ENCODE data around the gene CATSPERB.

CATSPERB gene

GRCh38 chr14:91755570-91756295 lies 23.8 kb upstream of the CATSPERB start:
- H3K4me3 ChIP-seq (replicated peaks in 1 of 2; ENCODE audit: low read depth in 2 of 2, low read length in 2 of 2): no peak overlapping the region
- peak; percentile 53 to 61 for DNase-seq (ENCODE audit: low read depth in 2 of 2)
- TF ChIP-seq, protein P1, sequence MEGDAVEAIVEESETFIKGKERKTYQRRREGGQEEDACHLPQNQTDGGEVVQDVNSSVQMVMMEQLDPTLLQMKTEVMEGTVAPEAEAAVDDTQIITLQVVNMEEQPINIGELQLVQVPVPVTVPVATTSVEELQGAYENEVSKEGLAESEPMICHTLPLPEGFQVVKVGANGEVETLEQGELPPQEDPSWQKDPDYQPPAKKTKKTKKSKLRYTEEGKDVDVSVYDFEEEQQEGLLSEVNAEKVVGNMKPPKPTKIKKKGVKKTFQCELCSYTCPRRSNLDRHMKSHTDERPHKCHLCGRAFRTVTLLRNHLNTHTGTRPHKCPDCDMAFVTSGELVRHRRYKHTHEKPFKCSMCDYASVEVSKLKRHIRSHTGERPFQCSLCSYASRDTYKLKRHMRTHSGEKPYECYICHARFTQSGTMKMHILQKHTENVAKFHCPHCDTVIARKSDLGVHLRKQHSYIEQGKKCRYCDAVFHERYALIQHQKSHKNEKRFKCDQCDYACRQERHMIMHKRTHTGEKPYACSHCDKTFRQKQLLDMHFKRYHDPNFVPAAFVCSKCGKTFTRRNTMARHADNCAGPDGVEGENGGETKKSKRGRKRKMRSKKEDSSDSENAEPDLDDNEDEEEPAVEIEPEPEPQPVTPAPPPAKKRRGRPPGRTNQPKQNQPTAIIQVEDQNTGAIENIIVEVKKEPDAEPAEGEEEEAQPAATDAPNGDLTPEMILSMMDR (IDR thresholded peaks at IDR 0.05; ENCODE audit: low read depth, low read length): no peak

- DNase-seq (ENCODE audit: low read depth in 2 of 2): no peak
- H3K4me3 ChIP-seq (replicated peaks in 1 of 2; ENCODE audit: low read depth in 2 of 2, low read length in 2 of 2): no peak overlapping the region
- TF ChIP-seq, protein P1 (IDR thresholded peaks at IDR 0.05; ENCODE audit: low read depth, low read length): no peak
Measured at GRCh38 chr14:91754819-91755218, 22.9 kb upstream of the CATSPERB start.

DNA sequence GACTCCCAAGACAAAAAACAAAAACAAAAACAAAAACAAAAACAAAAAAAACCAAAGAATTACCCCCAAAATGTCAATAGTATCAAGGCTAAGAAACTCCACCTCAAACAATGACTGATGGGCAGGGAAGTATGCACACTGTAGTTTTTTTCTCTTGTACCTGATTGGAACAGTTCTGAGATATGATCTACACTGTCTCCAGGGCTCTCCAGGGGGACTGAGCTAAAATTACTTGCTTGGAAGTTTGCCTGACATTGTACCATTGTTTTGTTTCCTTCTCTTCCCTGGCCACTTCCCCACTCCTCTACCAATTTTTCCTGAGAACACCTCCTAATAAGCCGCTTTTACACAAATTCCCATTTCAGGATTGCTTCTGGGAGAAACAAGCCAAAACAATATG lies 22.3 kb upstream of the CATSPERB start:
- TF ChIP-seq, protein P1 (IDR thresholded peaks at IDR 0.05; ENCODE audit: low read depth, low read length): no peak
- no peak overlapping the region for H3K4me3 ChIP-seq (replicated peaks in 1 of 2; ENCODE audit: low read depth in 2 of 2, low read length in 2 of 2)
- no peak for DNase-seq (ENCODE audit: low read depth in 2 of 2)

- no peak overlapping the region for H3K4me3 ChIP-seq (replicated peaks in 1 of 2; ENCODE audit: low read depth in 2 of 2, low read length in 2 of 2)
- TF ChIP-seq, protein P1 (IDR thresholded peaks at IDR 0.05; ENCODE audit: low read depth, low read length): no peak
- DNase-seq (ENCODE audit: low read depth in 2 of 2): no peak
Measured at GRCh38 chr14:91753501-91754128, 21.7 kb upstream of the CATSPERB start.

DNA sequence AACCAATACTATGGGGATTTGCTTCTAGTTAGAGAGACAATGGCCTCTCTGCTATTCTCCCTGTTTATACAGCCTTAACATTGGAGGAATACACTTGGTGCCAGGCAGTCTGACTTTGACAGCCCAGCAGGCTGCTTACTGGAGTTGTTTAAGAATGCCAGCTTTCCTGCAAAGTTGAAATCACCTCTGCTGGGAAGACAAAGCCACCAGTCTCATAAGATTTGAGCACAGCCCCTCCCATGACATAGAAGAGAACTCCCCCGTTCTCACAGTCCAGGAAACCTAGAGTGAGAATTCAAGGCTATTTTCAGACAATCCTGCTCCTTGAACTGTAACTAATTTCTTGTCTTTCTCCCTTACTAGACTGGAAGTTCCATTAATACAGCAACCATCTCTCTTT lies 21.1 kb upstream of the CATSPERB start:
- TF ChIP-seq, protein P1 (IDR thresholded peaks at IDR 0.05; ENCODE audit: low read depth, low read length): no peak
- no peak overlapping the region for H3K4me3 ChIP-seq (replicated peaks in 1 of 2; ENCODE audit: low read depth in 2 of 2, low read length in 2 of 2)
- DNase-seq (ENCODE audit: low read depth in 2 of 2): no peak

DNA sequence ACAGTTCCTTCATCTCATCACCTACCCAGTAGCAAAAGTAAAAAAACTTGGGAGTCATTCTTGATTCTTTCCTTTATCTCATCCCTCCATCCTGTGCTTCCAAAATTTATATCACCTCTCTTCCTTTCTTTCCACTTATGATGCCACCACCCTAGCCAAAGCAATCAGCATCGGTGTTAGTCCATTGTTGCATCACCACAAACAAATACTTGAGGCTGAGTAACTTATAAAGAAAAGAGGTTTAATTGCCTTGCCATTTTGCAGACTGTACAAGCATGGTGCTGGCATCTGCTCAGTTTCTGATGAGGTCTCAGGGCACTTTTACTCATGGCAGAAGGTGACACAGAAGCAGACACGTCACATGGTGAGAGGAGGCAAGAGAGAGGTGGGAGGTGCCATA lies 19.8 kb upstream of the CATSPERB start:
- no peak overlapping the region for H3K4me3 ChIP-seq (replicated peaks in 1 of 2; ENCODE audit: low read depth in 2 of 2, low read length in 2 of 2)
- TF ChIP-seq, protein P1 (IDR thresholded peaks at IDR 0.05; ENCODE audit: low read depth, low read length): no peak
- DNase-seq (ENCODE audit: low read depth in 2 of 2): no peak

Measured in cardiac fibroblast (primary cell).